SU-DHL-6 (cell line): Measurements from ENCODE around the gene ELK4.

Experiments used
- H2AFZ ChIP-seq: fragments of 200-600 bp; sonication (generic); 2 replicates; pipeline ENCODE4 v1.6.1; 2014; ENCODE audit warnings: low read depth, mild to moderate bottlenecking, moderate library complexity, mixed read lengths, antibody characterized with exemption, low read length; ENCODE audit not compliant: severe bottlenecking
- H3F3A ChIP-seq: fragments of 200-600 bp; shearing (Covaris generic); 2 replicates; pipeline ENCODE4 v1.6.0; 2016; ENCODE audit warnings: antibody characterized with exemption, mild to moderate bottlenecking; ENCODE audit not compliant: insufficient read depth
- H3K27ac ChIP-seq: fragments of 200-600 bp; sonication (generic); 2 replicates; pipeline ENCODE4 v1.5.1; 2016; ENCODE audit warnings: low read depth, mild to moderate bottlenecking, low read length, moderate library complexity, mixed read lengths
- H3K27me3 ChIP-seq: fragments of 200-600 bp; sonication (generic), shearing (Covaris generic); 2 replicates; pipeline ENCODE4 v1.6.0; 2014; ENCODE audit warnings: mild to moderate bottlenecking, low read length
- H3K36me3 ChIP-seq: fragments of 200-600 bp; sonication (generic); 2 replicates; pipeline ENCODE4 v1.6.1; 2014; ENCODE audit warnings: mild to moderate bottlenecking, low read length, mixed read lengths
- H3K4me2 ChIP-seq: fragments of 300-600, 200-600 bp; shearing (Covaris generic), sonication (generic); 2 replicates; pipeline ENCODE4 v1.6.0; 2014; ENCODE audit warnings: low read length, low read depth, mild to moderate bottlenecking; ENCODE audit not compliant: poor library complexity, severe bottlenecking
- H3K4me3 ChIP-seq: fragments of 200-600 bp; sonication (generic); 2 replicates; pipeline ENCODE4 v1.5.1; 2014; ENCODE audit warnings: antibody characterized with exemption, low read length, mild to moderate bottlenecking, mixed read lengths; ENCODE audit not compliant: insufficient read depth, poor library complexity, severe bottlenecking
- H3K79me2 ChIP-seq: fragments of 200-600 bp; sonication (generic); 2 replicates; pipeline ENCODE4 v1.6.1; 2014; ENCODE audit warnings: mild to moderate bottlenecking, low read length, moderate library complexity; ENCODE audit not compliant: insufficient read depth
- H3K9ac ChIP-seq: fragments of 200-600 bp; sonication (generic); 2 replicates; pipeline ENCODE4 v1.7.0; 2014; ENCODE audit warnings: mild to moderate bottlenecking, low read length
- H3K9me2 ChIP-seq: fragments of 200-600 bp; sonication (generic); replicated peaks from 2 replicates; pipeline ENCODE4 v1.6.1; 2014; ENCODE audit warnings: low read length; ENCODE audit not compliant: insufficient read depth
- H3K9me3 ChIP-seq: fragments of 200-600 bp; sonication (generic); 2 replicates; pipeline ENCODE4 v1.6.1; 2014; ENCODE audit warnings: low read length, mixed read lengths; ENCODE audit not compliant: insufficient read depth
- H4K20me1 ChIP-seq: fragments of 200-600 bp; sonication (generic); 2 replicates; pipeline ENCODE4 v1.6.1; 2014; ENCODE audit warnings: low read depth, mild to moderate bottlenecking, antibody characterized with exemption, low read length, moderate library complexity, mixed read lengths
- EZH2phosphoT487 ChIP-seq: fragments of 200-600 bp; sonication (generic), shearing (Covaris generic); conservative IDR thresholded peaks from 2 replicates; pipeline ENCODE4 v1.6.1; 2018; ENCODE audit warnings: mild to moderate bottlenecking, antibody characterized with exemption, low read length, moderate library complexity, mixed read lengths
- TF ChIP-seq, protein P1 (sequence below): fragments of 200-600 bp; sonication (generic); IDR thresholded peaks from one replicate; pipeline ENCODE4 v1.5.1; 2017; ENCODE audit warnings: antibody characterized with exemption, mild to moderate bottlenecking, low read length, moderate library complexity; ENCODE audit not compliant: insufficient read depth, poor library complexity, severe bottlenecking

Gene ELK4

DNA sequence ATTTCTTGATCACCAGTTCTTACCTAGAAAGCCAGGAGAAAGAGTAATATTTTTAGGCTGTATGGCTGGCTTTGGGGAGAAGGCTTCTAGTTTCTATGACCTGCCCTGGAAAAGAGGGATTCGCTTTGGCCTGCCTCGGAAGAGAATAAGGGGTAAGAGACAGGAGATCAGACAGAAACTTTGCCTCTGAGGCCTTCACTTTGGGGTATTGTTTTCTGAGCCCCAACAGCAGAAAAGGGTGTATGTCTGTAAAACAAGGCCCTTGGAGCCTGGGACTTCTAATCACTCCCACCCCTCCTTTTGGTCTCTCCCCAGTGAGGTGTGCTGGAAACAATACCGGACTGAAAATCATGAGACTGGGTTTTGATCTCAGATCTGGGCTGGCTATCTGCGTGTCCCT, 43.4 kb upstream of the ELK4 start:
- H3K9me3 ChIP-seq: no peaks in the 10 kb centered on the region
- H2AFZ ChIP-seq: no peak overlapping the region
- no peaks in the 10 kb centered on the region for H4K20me1 ChIP-seq
- H3K9me2 ChIP-seq: no peaks in the 10 kb centered on the region
- no peak for TF ChIP-seq EZH2phosphoT487
- TF ChIP-seq, protein P1, sequence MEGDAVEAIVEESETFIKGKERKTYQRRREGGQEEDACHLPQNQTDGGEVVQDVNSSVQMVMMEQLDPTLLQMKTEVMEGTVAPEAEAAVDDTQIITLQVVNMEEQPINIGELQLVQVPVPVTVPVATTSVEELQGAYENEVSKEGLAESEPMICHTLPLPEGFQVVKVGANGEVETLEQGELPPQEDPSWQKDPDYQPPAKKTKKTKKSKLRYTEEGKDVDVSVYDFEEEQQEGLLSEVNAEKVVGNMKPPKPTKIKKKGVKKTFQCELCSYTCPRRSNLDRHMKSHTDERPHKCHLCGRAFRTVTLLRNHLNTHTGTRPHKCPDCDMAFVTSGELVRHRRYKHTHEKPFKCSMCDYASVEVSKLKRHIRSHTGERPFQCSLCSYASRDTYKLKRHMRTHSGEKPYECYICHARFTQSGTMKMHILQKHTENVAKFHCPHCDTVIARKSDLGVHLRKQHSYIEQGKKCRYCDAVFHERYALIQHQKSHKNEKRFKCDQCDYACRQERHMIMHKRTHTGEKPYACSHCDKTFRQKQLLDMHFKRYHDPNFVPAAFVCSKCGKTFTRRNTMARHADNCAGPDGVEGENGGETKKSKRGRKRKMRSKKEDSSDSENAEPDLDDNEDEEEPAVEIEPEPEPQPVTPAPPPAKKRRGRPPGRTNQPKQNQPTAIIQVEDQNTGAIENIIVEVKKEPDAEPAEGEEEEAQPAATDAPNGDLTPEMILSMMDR: no peak
- peaks cover 29% of the 10 kb centered on the region for H3F3A ChIP-seq
- no peak overlapping the region for H3K4me3 ChIP-seq
- peaks cover 41% of the 10 kb centered on the region for H3K79me2 ChIP-seq
- H3K9ac ChIP-seq: no peak overlapping the region
- H3K4me2 ChIP-seq: no peak overlapping the region
- H3K36me3 ChIP-seq: no peaks in the 10 kb centered on the region
- no peak overlapping the region for H3K27ac ChIP-seq
- no peaks in the 10 kb centered on the region for H3K27me3 ChIP-seq

DNA sequence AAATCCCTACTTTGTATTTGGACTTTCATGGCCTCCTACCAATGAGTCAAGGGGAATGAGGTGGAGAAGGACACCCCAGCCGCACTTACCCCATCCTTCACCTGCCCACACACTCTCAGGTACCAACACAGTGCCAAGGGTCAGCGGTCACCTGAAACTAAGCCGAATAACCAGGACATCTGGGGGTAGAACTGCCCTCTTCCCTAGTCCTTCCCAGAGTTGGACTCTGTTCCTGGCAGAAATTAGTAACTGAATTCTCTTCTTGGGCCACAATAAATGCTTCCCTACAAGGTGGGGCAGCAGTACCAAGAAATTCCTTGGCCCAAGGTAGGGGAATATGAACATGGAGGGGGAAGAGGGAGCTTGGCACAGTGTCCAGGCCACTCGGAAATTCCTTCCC, 41.2 kb upstream of the ELK4 start:
- Histone ChIP-seq H3K9me3 (no peaks in the 10 kb centered on the region), H3K27ac (peak overlapping the region; percentile 94; the same call in 1 of the 2 replicates), H3K79me2 (peaks cover 42% of the 10 kb centered on the region), H3K9ac (no peak overlapping the region), H3F3A (peaks cover 49% of the 10 kb centered on the region), H4K20me1 (no peaks in the 10 kb centered on the region), H3K27me3 (no peaks in the 10 kb centered on the region), H3K36me3 (no peaks in the 10 kb centered on the region), H3K4me2 (no peak overlapping the region), H3K9me2 (no peaks in the 10 kb centered on the region), H3K4me3 (no peak overlapping the region), H2AFZ (no peak overlapping the region)
- TF ChIP-seq, protein P1: no peak
- TF ChIP-seq EZH2phosphoT487: no peak

DNA sequence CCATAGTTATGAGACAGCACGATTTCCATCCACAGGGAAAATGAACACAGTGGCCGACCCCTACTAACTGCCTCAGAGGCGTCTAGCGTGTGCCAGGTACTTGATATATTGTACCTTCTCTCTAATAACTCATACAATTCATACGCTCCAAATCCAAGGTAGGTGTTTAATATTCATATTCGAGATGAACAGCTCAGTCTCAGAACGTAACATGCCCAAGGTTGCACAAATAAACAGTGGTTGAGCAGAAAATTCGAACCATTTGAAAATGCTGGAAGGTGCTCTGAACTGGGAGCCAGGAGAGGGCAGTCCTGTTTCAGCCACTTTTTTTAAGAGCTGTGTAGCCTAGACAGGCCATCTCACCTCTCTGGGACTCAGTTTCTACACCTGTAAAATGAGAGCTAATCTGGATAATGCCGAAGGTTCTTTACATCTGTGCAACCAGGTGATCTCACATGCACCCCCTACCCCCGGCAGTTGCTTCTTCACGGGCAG, 40.6 kb upstream of the ELK4 start:
- Histone ChIP-seq H3K4me2 (peak overlapping the region; percentile 85), H4K20me1 (no peaks in the 10 kb centered on the region), H3K9me2 (no peaks in the 10 kb centered on the region), H3F3A (peaks cover 50% of the 10 kb centered on the region), H3K9me3 (no peaks in the 10 kb centered on the region), H3K36me3 (no peaks in the 10 kb centered on the region), H3K27me3 (no peaks in the 10 kb centered on the region), H3K27ac (peak overlapping the region; percentile 94), H2AFZ (no peak overlapping the region), H3K9ac (peak overlapping the region; percentile 63; the same call in 1 of the 2 replicates), H3K79me2 (peaks cover 45% of the 10 kb centered on the region), H3K4me3 (no peak overlapping the region)
- TF ChIP-seq, protein P1: peak; percentile 9
- no peak for TF ChIP-seq EZH2phosphoT487
